Ovary (tissue), 9 donors: ENCODE data around the gene RARA. TPM values are rescaled to one million over a fixed set of nuclear protein-coding genes. Genes with fewer than 3 reads are reported as not detected.

Experiments
- DNase-seq, 5 donors: peaks; one replicate each; pipeline ENCODE4 v3.0.0-alpha.2; 2019 to 2020
- H3K27ac ChIP-seq, 2 donors: fragments of 200-600 bp; one replicate each; pipeline versions ENCODE4 v1.5.1 to v1.8.0; 2019 to 2022
- H3K27me3 ChIP-seq: fragments of 200-600 bp; one replicate; pipeline ENCODE4 v1.8.0; 2022
- H3K36me3 ChIP-seq: fragments of 200-600 bp; sonication (generic); one replicate; pipeline ENCODE4 v1.5.1; 2019
- H3K4me1 ChIP-seq: one replicate; pipeline ENCODE4 v1.8.1; 2013; ENCODE audit warnings: mild to moderate bottlenecking, moderate library complexity; ENCODE audit not compliant: insufficient read depth
- H3K4me3 ChIP-seq: fragments of 200-600 bp; sonication (generic); one replicate; pipeline ENCODE4 v1.5.1; 2017
- H3K9me3 ChIP-seq, 2 donors: fragments of 200-600 bp in 1 of 2; sonication (generic) in 1 of 2; one replicate each; pipeline versions ENCODE4 v1.5.1 to v1.8.1; 2013 to 2019; ENCODE audit warnings: mild to moderate bottlenecking in 1 of 2, moderate library complexity in 1 of 2
- CTCF ChIP-seq, 3 donors: fragments of 450-650 bp in 2 of 3; fragments of 200-600 bp in 1 of 3; IDR thresholded peaks; one replicate each; pipeline versions ENCODE4 v1.5.1 to v1.8.0; 2016 to 2022; ENCODE audit warnings: antibody characterized with exemption in 3 of 3, mild to moderate bottlenecking in 1 of 3
- EP300 ChIP-seq: sonication (generic); formaldehyde crosslinking; IDR thresholded peaks from one replicate; pipeline ENCODE4 v1.6.1; 2017; ENCODE audit warnings: antibody characterized with exemption
- POLR2A ChIP-seq: fragments of 450-650 bp; IDR thresholded peaks from one replicate; pipeline ENCODE4 v1.6.1; 2017; ENCODE audit warnings: antibody characterized with exemption, mild to moderate bottlenecking, moderate library complexity
- WGBS, 3 donors: extraction: QIAGEN DNeasy Blood & Tissue Kit in 1 of 3; methylation state at CpG; one replicate each; pipeline versions ENCODE4 v1.1.5 to v1.1.7; 2013 to 2017; 5-methylcytosine and 5-hydroxymethylcytosine counted together
- intact Hi-C, 4 donors: fragments of 100-400 bp; cut with DNase I; formaldehyde crosslinking; loops; one replicate each; pipeline versions ENCODE4 v1.11.0 to v1.15.1; 2022 to 2023
- polyA plus RNA-seq, 2 donors: library from polyadenylated mRNA; stranded (reverse); fragments of 200-250 nt in 1 of 2; fragments of 350-450 nt in 1 of 2; fragmentation: Illumina TruSeq in 1 of 2; extraction: RNeasy Lipid Tissue Mini Kit (QIAGEN cat#74804) in 1 of 2; gene quantifications; one replicate each; pipeline ENCODE4 v1.2.3, GENCODE V29; 2013 to 2014
- total RNA-seq, 7 donors: library from RNA; depleted of rRNA in 2 of 7; stranded (reverse); fragments of >200 nt in 2 of 7; fragmentation: NEBNext Ultra II Directional in 3 of 7; extraction: Animal tissue kit (Norgen Biotek cat#: 25700) in 3 of 7; gene quantifications; one replicate each; pipeline versions ENCODE4 v1.1.0 to v1.2.4, GENCODE V29; 2016 to 2023
- donor health status: DM: no; HTN: no; CAD: no; lungs with moderate emphysema.
- donor health status: DM: no; HTN: no; CAD: no.
- donor health status: Bipolar disorder and iron deficiency.
- donor health status: DM: yes; HTN: yes; CAD: no.
- donor health status: DM: no; HTN: no; CAD: no.
- donor health status: DM: yes; HTN: yes; CAD: no.

The RARA gene
- total and polyA plus RNA-seq, 9 donors = 19.8 to 100 (median 61.9) TPM

- Histone ChIP-seq H3K4me1 (no peaks in the 10 kb centered on the region), H3K9me3 (no peaks in the 10 kb centered on the region), H3K27ac (no peak overlapping the region), H3K27me3 (no peaks in the 10 kb centered on the region), H3K4me3 (no peak overlapping the region), H3K36me3 (no peaks in the 10 kb centered on the region)
- intact Hi-C loops = no loop called here
- DNase-seq = no peak
- TF ChIP-seq POLR2A (no peak), EP300 (no peak), CTCF (IDR thresholded peaks at IDR 0.05) (no peak)
- WGBS, 3 donors = 87 to 88% (median 88%) methylated on average over 4 of the region's 4 CpGs
These were observed 29.6 kb upstream of the RARA start for GRCh38 chr17:40279402-40279801.

- H3K9me3 ChIP-seq = no peaks in the 10 kb centered on the region
- H3K27me3 ChIP-seq = no peaks in the 10 kb centered on the region
- no peak overlapping the region for H3K27ac ChIP-seq
- WGBS, 3 donors = 79 to 83% (median 79%) methylated on average over 2 of the region's 2 CpGs
- no peak overlapping the region for H3K4me3 ChIP-seq
- H3K36me3 ChIP-seq = no peaks in the 10 kb centered on the region
- intact Hi-C loops = loop anchor here in 2 of 4 donors (10.0 kb wide), 2 partner anchors 57 to 67 kb away; partner anchors contain the start of gene WIPF2 (in 1 of the 2)
- DNase-seq = no peak
- no peaks in the 10 kb centered on the region for H3K4me1 ChIP-seq
- TF ChIP-seq CTCF (IDR thresholded peaks at IDR 0.05) (no peak), POLR2A (no peak), EP300 (no peak)
These were observed 27.3 kb upstream of the RARA start for GRCh38 chr17:40281663-40282062.

- DNase-seq = no peak
- 30 to 45% (median 40%) methylated on average over 2 of the region's 2 CpGs for WGBS, 3 donors
- Histone ChIP-seq H3K36me3 (no peaks in the 10 kb centered on the region), H3K9me3 (no peaks in the 10 kb centered on the region), H3K4me1 (peaks cover 2% of the 10 kb centered on the region), H3K4me3 (no peak overlapping the region), H3K27me3 (no peaks in the 10 kb centered on the region), H3K27ac (no peak overlapping the region)
- intact Hi-C loops = loop anchor here in 2 of 4 donors (10.0 kb wide), 2 partner anchors 59 to 69 kb away; partner anchors contain the start of gene WIPF2 (in 1 of the 2)
- no peak for TF ChIP-seq CTCF (IDR thresholded peaks at IDR 0.05)
- no peak for TF ChIP-seq EP300
- no peak for TF ChIP-seq POLR2A
These were observed 25.3 kb upstream of the RARA start for GRCh38 chr17:40283662-40284061.

GRCh38 chr17:40284085-40284713 lies 24.8 kb upstream of the RARA start:
- H3K36me3 ChIP-seq = no peaks in the 10 kb centered on the region
- WGBS, 3 donors = 47 to 59% (median 51%) methylated on average over 2 of the region's 2 CpGs

More at GRCh38 chr17:40284085-40284713, 24.8 kb upstream of the RARA start:
- H3K4me3 ChIP-seq = no peak overlapping the region
- no peak overlapping the region for H3K27ac ChIP-seq
- no peaks in the 10 kb centered on the region for H3K27me3 ChIP-seq
- no peaks in the 10 kb centered on the region for H3K9me3 ChIP-seq
- no peak for DNase-seq
- intact Hi-C loops = loop anchor here in 2 of 4 donors (10.0 kb wide), 2 partner anchors 59 to 69 kb away; partner anchors contain the start of gene WIPF2 (in 1 of the 2)
- H3K4me1 ChIP-seq = peaks cover 2% of the 10 kb centered on the region
- TF ChIP-seq EP300 (no peak), CTCF (IDR thresholded peaks at IDR 0.05) (peak in 1 of 3 donors; percentile 8)
